ENCODE results near the gene HOXB1.
"Not testable (repeated sequence)": the region's sequence is repeated elsewhere in the genome, so short reads cannot be mapped to it uniquely, and the experiment has no call there.

HOXB1 gene

GRCh38 chr17:48515925-48516900 is 14.6 kb downstream of the HOXB1 start:
- DNase-seq, result no peak

GRCh38 chr17:48514477-48514876 is 16.3 kb downstream of the HOXB1 start:
- DNase-seq, result no peak

- no peak for DNase-seq
These were observed 16.9 kb downstream of the HOXB1 start for GRCh38 chr17:48513666-48514455.

GRCh38 chr17:48513097-48513496 is 17.7 kb downstream of the HOXB1 start:
- no peak for DNase-seq

GRCh38 chr17:48510761-48511604 is 19.8 kb downstream of the HOXB1 start:
- DNase-seq, result no peak

- no peak for DNase-seq
These were observed 20.4 kb downstream of the HOXB1 start for GRCh38 chr17:48510381-48510760.

GRCh38 chr17:48509708-48510107 is 21.1 kb downstream of the HOXB1 start:
- DNase-seq, result not testable (repeated sequence)

GRCh38 chr17:48506246-48506645 is 24.6 kb downstream of the HOXB1 start:
- no peak for DNase-seq

- DNase-seq, result no peak
These were observed 25.0 kb downstream of the HOXB1 start for GRCh38 chr17:48505788-48506187.

- DNase-seq, result no peak
These were observed 25.9 kb downstream of the HOXB1 start for GRCh38 chr17:48504953-48505352.

GRCh38 chr17:48503747-48504146 is 27.1 kb downstream of the HOXB1 start:
- DNase-seq, result no peak

GRCh38 chr17:48502901-48503300 is 27.9 kb downstream of the HOXB1 start:
- DNase-seq, result no peak

- no peak for DNase-seq
These were observed 28.5 kb downstream of the HOXB1 start for GRCh38 chr17:48502312-48502711.

GRCh38 chr17:48500435-48501426 is 30.1 kb downstream of the HOXB1 start:
- DNase-seq, result no peak

- no peak for DNase-seq
These were observed 30.9 kb downstream of the HOXB1 start for GRCh38 chr17:48499735-48500434.

- no peak for DNase-seq
These were observed 31.6 kb downstream of the HOXB1 start for GRCh38 chr17:48499248-48499647.

- DNase-seq, result no peak
These were observed 32.5 kb downstream of the HOXB1 start for GRCh38 chr17:48498164-48498850.

- DNase-seq, result no peak
These were observed 33.7 kb downstream of the HOXB1 start for GRCh38 chr17:48497103-48497502.

GRCh38 chr17:48494335-48494734 is 36.5 kb downstream of the HOXB1 start:
- DNase-seq, result no peak
